Erythroblast (primary cell): Measurements from ENCODE around the gene USP5.
"Not testable (repeated sequence)": the region's sequence is repeated elsewhere in the genome, so short reads cannot be mapped to it uniquely, and the experiment has no call there.

Experiments
- DNase-seq, 2 experiments: peaks; one replicate each; lab custom pipeline; 2025; lab: John Stamatoyannopoulos, UW
- GATA1 ChIP-seq: IDR thresholded peaks from 2 replicates; pipeline ENCODE4 v1.6.1; 2011; ENCODE audit warnings: low read depth, mild to moderate bottlenecking, control low read depth, low read length, moderate library complexity
- POLR2A ChIP-seq: IDR thresholded peaks from 2 replicates; pipeline ENCODE4 v1.6.1; 2011; ENCODE audit warnings: mild to moderate bottlenecking, low read length

The USP5 gene

GRCh38 chr12:6887460-6887859 lies 35.5 kb downstream of the USP5 start:
- TF ChIP-seq GATA1 (no peak), POLR2A (no peak)
- no peak for DNase-seq

GRCh38 chr12:6888360-6888759 lies 36.4 kb downstream of the USP5 start:
- no peak for TF ChIP-seq GATA1
- TF ChIP-seq POLR2A, result no peak
- no peak for DNase-seq

GRCh38 chr12:6888794-6889193 lies 36.8 kb downstream of the USP5 start:
- DNase-seq, result not testable (repeated sequence)

GRCh38 chr12:6889775-6890573 lies 38.0 kb downstream of the USP5 start:
- not testable (repeated sequence) for DNase-seq

- DNase-seq, result peak; percentile 99 to 100
- TF ChIP-seq GATA1 (no peak), POLR2A (peak; percentile 81)
These were observed 39.1 kb downstream of the USP5 start for GRCh38 chr12:6890789-6891645.

GRCh38 chr12:6891646-6892001 lies 39.7 kb downstream of the USP5 start:
- TF ChIP-seq POLR2A (no peak), GATA1 (no peak)
- DNase-seq, result no peak

- not testable (repeated sequence) for DNase-seq
These were observed 40.7 kb downstream of the USP5 start for GRCh38 chr12:6892683-6893082.

- TF ChIP-seq GATA1 (no peak), POLR2A (no peak)
- no peak for DNase-seq
These were observed 42.4 kb downstream of the USP5 start for GRCh38 chr12:6894321-6894720.

- TF ChIP-seq POLR2A, result no peak
- TF ChIP-seq GATA1, result no peak
- DNase-seq, result no peak
These were observed 45.0 kb downstream of the USP5 start for GRCh38 chr12:6896846-6897435.

GRCh38 chr12:6899427-6899826 lies 47.5 kb downstream of the USP5 start:
- DNase-seq, result no peak
- TF ChIP-seq POLR2A, result no peak
- no peak for TF ChIP-seq GATA1

- DNase-seq, result peak; percentile 49 to 70
- TF ChIP-seq POLR2A (peak; percentile 32), GATA1 (no peak)
These were observed 48.0 kb downstream of the USP5 start for GRCh38 chr12:6899837-6900519.

GRCh38 chr12:6902448-6902847 lies 50.5 kb downstream of the USP5 start:
- no peak for TF ChIP-seq GATA1
- no peak for TF ChIP-seq POLR2A
- DNase-seq, result no peak

GRCh38 chr12:6903722-6904121 lies 51.8 kb downstream of the USP5 start:
- no peak for DNase-seq
- TF ChIP-seq GATA1 (no peak), POLR2A (no peak)
